ENCODE data around the gene HOXB3. TPM values are rescaled to one million over a fixed set of nuclear protein-coding genes. Genes with fewer than 3 reads are reported as not detected.
A peak's percentile ranks its signal among the peaks of the same experiment; 100 is the strongest.

The HOXB3 gene
- total RNA-seq, 2 experiments from 2014 or later, result 8.2 to 10.3 TPM

DNA sequence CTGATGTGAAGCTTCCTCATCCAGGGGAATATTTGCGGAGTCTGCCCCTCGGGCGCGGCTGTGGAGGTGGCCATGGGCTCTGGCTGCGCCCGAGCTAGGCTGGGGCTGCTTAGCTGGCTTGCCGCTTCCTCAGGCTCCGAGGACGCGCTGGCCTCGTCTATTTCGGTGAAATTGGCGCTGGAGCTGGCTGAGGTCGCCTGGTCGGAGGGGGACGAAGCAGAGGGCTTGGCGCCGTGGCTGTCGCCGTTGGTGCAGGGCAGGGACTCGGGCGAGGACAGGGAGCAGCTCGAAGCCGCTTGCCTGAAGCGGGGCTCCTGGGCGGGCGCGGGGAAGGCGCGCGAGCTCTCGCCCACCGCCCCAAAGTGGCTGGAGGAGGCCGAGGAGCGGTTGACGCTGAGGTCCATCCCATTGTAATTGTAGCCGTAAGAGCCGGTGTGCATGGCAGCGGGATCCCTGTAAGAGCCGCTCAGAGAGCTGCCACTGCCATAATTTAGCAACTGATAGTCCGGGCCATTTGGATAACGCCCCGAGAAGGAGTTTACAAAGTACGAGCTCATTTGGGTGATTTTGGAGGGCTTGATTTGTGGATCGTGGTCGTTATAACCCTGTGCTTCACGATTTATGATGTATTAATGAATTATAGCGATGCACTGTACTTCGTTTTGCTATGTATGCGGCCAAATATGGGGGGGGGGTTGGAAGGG lies 3.2 kb upstream of the HOXB3 start, which contains the start of gene HOXB5:
Gene HOXB5, minus strand, starts transcription at position 654 of the 704 bp plus-strand sequence. Its CDS starts 97 bp downstream, at position 557.
- peak; percentile 40 for DNase-seq
- peak; percentile 47 for ATAC-seq

DNA sequence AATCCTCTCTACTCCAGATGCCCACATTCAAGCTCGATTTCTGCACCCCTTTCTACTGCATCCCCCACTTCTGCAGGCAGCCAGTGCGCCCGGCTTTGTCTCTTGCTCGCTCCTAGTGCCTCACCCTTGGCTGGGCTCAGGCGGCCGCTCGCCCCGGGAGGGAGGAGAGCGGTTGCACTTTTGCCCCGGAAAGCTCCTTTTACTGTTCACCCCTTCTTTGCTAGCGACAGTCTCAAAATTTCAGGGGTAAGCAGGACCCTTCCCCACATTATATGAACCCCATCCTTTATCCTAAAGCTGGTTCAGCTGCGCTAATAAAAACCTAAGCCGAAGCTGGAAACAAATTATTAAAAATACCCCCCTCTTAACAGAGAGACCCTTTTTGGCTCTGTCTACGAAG lies 2.5 kb upstream of the HOXB3 start:
- peak; percentile 48 for DNase-seq
- ChIA-PET POLR2A (interaction anchor here (0.7 kb wide), 1 partner anchor 69 kb away, joined by 3 read pairs; no protein-coding TSS in a partner anchor), CTCF (interaction anchor here (0.8 to 5.3 kb wide), 61 partner anchors 9 to 622 kb away, joined by 3 to 60 read pairs (median 5); partner anchors contain the start of gene CDK5RAP3)
- ATAC-seq, result peak; percentile 49
- Mint-ChIP-seq H3K4me1 (ENCODE audit: low read depth) (peaks cover 37% of the 10 kb centered on the region), H3K27me3 (ENCODE audit: low read depth) (peaks cover 77% of the 10 kb centered on the region), H3K4me3 (peak overlapping the region; percentile 76), H3K9me3 (ENCODE audit: insufficient read depth) (no peaks in the 10 kb centered on the region), H3K36me3 (ENCODE audit: low read depth) (no peaks in the 10 kb centered on the region), H3K27ac (no peak overlapping the region)

More for the DNA sequence above, 3.2 kb upstream of the HOXB3 start, which contains the start of gene HOXB5:
- peak within 1 kb of the TSS; percentile 76 for H3K4me3 Mint-ChIP-seq
- H3K9me3 Mint-ChIP-seq (ENCODE audit: insufficient read depth), result no peaks in the 10 kb centered on the region
- ChIA-PET POLR2A (no interaction called here), CTCF (interaction anchor here (0.6 to 5.3 kb wide), 79 partner anchors 10 to 643 kb away, joined by 3 to 60 read pairs (median 4); partner anchors contain the start of genes CDK5RAP3 and HOXB8)
- H3K36me3 Mint-ChIP-seq (ENCODE audit: low read depth), result no peaks in the 10 kb centered on the region
- peak within 1 kb of the TSS; percentile 23 for H3K27ac Mint-ChIP-seq
- H3K27me3 Mint-ChIP-seq (ENCODE audit: low read depth), result peaks cover 76% of the 10 kb centered on the region
- H3K4me1 Mint-ChIP-seq (ENCODE audit: low read depth), result peaks cover 43% of the 10 kb centered on the region

DNA sequence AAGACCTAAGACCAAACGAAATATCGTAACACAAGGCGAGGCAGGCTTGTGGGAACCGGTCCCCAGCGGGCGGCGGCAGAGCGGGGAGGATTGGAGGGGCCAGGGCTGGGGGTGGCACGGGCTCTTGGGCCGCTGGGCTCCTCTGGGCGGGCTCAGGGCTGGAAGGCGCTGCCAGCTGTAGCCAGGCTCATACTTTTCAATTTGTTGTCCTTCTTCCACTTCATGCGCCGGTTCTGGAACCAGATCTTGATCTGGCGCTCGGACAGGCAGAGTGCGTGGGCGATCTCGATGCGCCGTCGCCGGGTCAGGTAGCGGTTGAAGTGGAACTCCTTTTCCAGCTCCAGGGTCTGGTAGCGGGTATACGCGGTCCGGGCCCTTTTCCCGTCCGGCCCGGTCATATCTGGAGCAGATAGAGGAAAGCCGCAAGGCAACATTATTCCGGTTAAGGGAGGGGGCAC lies 2.0 kb upstream of the HOXB3 start:
- Mint-ChIP-seq H3K27ac (no peak overlapping the region), H3K27me3 (ENCODE audit: low read depth) (peaks cover 77% of the 10 kb centered on the region), H3K4me3 (no peak overlapping the region), H3K4me1 (ENCODE audit: low read depth) (peaks cover 37% of the 10 kb centered on the region), H3K36me3 (ENCODE audit: low read depth) (no peaks in the 10 kb centered on the region), H3K9me3 (ENCODE audit: insufficient read depth) (no peaks in the 10 kb centered on the region)
- DNase-seq (no peak), ATAC-seq (no peak)
- ChIA-PET POLR2A (interaction anchor here (0.7 kb wide), 1 partner anchor 69 kb away, joined by 3 read pairs; no protein-coding TSS in a partner anchor), CTCF (interaction anchor here (1.2 to 5.3 kb wide), 25 partner anchors 21 to 621 kb away, joined by 3 to 60 read pairs (median 13); partner anchors contain the start of gene CDK5RAP3)

DNA sequence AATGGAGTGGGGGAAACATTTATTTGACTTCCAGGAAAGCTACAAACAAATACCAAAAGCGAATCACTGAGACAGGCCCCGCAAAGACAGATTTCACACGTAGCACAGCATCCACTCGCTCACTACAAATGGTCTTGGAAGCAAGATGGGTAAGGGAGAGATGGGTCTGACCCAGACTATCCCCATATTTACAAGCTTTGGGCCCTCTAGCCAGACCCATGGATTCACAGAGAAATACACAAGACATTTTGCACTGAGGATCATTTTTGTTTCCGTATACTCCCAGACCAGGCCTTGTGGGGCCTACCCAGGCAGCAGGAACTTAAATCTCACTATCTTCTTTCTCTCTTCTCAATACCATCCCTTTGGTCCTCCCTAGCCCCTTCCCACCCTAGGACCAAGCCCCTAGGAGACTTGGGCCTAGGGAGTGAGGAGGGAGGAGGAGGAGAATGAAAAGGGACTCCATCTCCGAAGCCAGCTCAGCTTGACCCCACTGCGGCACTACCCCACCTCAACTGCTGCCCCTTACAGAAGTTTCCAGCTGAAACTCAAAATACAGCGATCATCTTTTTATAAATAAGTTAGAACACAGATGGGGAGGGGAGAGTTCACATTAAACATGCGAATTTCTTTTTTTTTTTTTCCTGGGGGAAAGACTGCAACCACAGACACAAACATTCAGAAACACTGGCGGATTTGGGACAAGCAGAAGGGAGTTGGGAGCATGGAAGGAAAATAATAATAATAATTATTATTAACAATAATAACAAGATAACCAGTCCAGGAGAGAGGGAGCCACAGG lies 1.4 kb upstream of the HOXB3 start:
- H3K36me3 Mint-ChIP-seq (ENCODE audit: low read depth), result no peaks in the 10 kb centered on the region
- H3K27me3 Mint-ChIP-seq (ENCODE audit: low read depth), result peaks cover 77% of the 10 kb centered on the region
- ChIA-PET CTCF (interaction anchor here (0.7 to 5.3 kb wide), 11 partner anchors 21 to 327 kb away, joined by 3 to 60 read pairs (median 24); no protein-coding TSS in a partner anchor), POLR2A (no interaction called here)
- H3K4me3 Mint-ChIP-seq, result no peak overlapping the region
- H3K9me3 Mint-ChIP-seq (ENCODE audit: insufficient read depth), result no peaks in the 10 kb centered on the region
- peaks cover 37% of the 10 kb centered on the region for H3K4me1 Mint-ChIP-seq (ENCODE audit: low read depth)
- H3K27ac Mint-ChIP-seq, result no peak overlapping the region
- ATAC-seq, result no peak
- DNase-seq, result no peak

DNA sequence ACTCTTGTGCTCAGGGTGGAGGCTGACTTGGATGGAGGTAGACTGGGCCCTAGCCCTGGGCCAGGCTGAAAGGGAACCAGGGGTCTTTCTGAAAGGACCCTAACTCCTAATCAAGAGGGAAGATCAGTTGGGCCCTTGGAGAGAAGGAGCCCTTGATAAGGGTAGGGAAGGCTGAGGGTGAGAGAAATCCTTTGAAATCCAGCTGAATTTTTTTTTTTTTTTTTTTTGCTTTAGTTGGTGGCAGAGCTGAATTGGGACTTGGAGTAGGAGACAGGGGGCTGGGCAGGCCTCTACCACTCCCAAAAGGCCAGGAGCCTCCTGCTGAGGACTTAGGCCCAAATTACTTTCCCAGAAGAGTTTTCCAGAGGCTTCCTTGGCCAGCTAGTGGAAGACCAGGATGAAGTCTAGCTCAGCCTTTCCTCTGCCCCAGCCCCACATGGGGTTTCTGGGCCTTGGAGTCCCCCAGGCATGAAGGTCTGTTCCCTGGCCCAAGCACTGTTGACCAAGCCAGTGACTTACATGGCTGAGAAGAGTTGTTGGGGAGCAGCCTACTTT lies 643 bp upstream of the HOXB3 start:
- ChIA-PET CTCF (interaction anchor here (1.2 to 4.1 kb wide), 2 partner anchors 139 to 239 kb away, joined by 3 to 25 read pairs; no protein-coding TSS in a partner anchor), POLR2A (no interaction called here)
- no peak for DNase-seq
- H3K4me1 Mint-ChIP-seq (ENCODE audit: low read depth), result peaks cover 42% of the 10 kb centered on the region
- no peak overlapping the region for H3K4me3 Mint-ChIP-seq
- H3K27me3 Mint-ChIP-seq (ENCODE audit: low read depth), result peaks cover 78% of the 10 kb centered on the region
- no peak overlapping the region for H3K27ac Mint-ChIP-seq
- no peaks in the 10 kb centered on the region for H3K36me3 Mint-ChIP-seq (ENCODE audit: low read depth)
- no peaks in the 10 kb centered on the region for H3K9me3 Mint-ChIP-seq (ENCODE audit: insufficient read depth)
- ATAC-seq, result no peak

DNA sequence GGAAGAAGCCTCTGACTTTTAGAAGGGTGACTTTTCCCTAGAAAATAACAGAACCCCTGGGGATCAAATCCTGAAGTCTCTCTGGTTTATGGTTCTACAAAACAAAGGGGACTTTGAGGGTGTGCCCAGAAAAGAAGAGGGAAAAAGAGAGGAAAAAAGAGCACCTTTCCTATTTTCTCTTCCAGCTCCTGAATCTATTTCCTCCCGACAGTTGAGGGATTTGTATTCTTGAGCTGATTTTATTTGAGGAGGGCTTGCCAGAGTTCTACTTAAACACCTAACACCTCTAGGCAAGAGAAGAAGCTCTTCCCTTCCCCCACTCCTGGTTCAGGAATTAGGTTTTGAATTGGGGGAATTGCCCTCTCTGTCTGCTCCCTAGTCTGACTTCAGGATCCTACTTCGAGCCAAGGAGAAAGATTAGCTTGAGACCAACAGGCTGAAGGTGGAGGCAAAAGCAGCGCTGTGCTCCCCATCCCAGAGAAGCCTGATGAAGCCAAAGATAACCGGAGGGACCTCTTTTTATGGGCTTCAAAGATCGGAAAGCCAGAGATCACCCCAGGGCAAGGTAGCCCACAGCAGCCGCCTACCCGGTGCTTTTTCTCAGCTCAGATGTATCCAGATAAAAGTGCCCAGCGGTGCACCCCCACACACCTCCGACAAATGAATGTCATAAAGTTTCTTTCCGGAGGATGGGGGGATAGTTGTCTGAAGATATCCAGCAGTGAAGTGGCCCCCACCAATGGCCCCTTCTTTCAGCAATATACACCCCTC lies 796 bp downstream of the HOXB3 start:
- DNase-seq (no peak), ATAC-seq (no peak)
- H3K36me3 Mint-ChIP-seq (ENCODE audit: low read depth), result no peaks in the 10 kb centered on the region
- H3K4me1 Mint-ChIP-seq (ENCODE audit: low read depth), result peaks cover 51% of the 10 kb centered on the region
- H3K9me3 Mint-ChIP-seq (ENCODE audit: insufficient read depth), result no peaks in the 10 kb centered on the region
- ChIA-PET CTCF (interaction anchor here (1.0 to 4.1 kb wide), 9 partner anchors 9 to 509 kb away, joined by 4 to 25 read pairs (median 6); no protein-coding TSS in a partner anchor), POLR2A (interaction anchor here (1.1 kb wide), 1 partner anchor 43 kb away, joined by 3 read pairs; no protein-coding TSS in a partner anchor)
- H3K27me3 Mint-ChIP-seq (ENCODE audit: low read depth), result peaks cover 70% of the 10 kb centered on the region
- no peak overlapping the region for H3K27ac Mint-ChIP-seq
- H3K4me3 Mint-ChIP-seq, result no peak overlapping the region

DNA sequence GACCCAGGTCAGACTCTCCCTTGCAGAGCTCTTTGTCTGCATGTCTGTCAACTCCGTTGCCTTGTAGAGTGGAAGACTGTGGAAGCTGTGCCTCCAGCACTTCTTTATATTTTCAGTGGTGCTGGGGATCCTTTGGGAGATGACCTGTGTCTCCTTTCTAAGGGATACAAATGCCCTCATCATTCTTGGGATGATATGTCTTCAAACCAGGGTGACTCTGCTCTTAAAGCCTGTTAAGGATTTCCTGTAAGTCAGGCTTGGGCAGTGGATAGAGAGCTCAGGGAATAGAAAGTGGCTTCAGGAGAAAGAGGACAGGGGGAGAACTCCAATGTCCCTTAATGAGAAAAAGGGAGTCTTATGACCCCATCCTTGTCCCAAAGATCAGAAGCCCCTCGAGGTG lies 1.5 kb downstream of the HOXB3 start:
- no peaks in the 10 kb centered on the region for H3K36me3 Mint-ChIP-seq (ENCODE audit: low read depth)
- no peak overlapping the region for H3K27ac Mint-ChIP-seq
- no peak overlapping the region for H3K4me3 Mint-ChIP-seq
- H3K9me3 Mint-ChIP-seq (ENCODE audit: insufficient read depth), result no peaks in the 10 kb centered on the region
- ChIA-PET POLR2A (interaction anchor here (0.7 to 1.2 kb wide), 3 partner anchors 44 to 135 kb away, joined by 3 read pairs; no protein-coding TSS in a partner anchor), CTCF (interaction anchor here (0.7 to 4.1 kb wide), 15 partner anchors 10 to 508 kb away, joined by 3 to 25 read pairs (median 4); no protein-coding TSS in a partner anchor)
- peaks cover 48% of the 10 kb centered on the region for H3K4me1 Mint-ChIP-seq (ENCODE audit: low read depth)
- no peak for DNase-seq
- peaks cover 75% of the 10 kb centered on the region for H3K27me3 Mint-ChIP-seq (ENCODE audit: low read depth)
- no peak for ATAC-seq

DNA sequence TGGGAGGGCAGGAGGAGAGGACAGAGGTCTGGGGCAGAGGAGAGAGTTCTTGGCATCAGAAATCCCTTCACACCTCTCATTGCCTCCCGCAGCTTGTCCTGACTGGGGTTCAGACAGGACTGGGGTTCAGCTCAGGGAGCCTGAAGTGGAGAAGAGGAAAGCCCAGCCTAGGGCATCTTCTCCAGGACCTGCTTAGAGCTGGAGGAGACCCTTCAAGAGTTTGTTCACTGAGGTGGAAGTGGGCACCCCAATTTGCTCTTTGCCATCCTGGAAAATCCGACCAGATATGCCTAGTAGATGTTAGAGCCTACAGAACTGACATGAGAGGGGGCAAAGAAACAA lies 2.0 kb downstream of the HOXB3 start:
- ChIA-PET POLR2A (interaction anchor here (0.7 to 1.2 kb wide), 5 partner anchors 44 to 481 kb away, joined by 3 read pairs; partner anchors contain the start of gene SNX11), CTCF (interaction anchor here (0.7 to 4.1 kb wide), 19 partner anchors 11 to 508 kb away, joined by 3 to 25 read pairs (median 4); no protein-coding TSS in a partner anchor)
- Mint-ChIP-seq H3K4me3 (no peak overlapping the region), H3K27me3 (ENCODE audit: low read depth) (peaks cover 76% of the 10 kb centered on the region), H3K9me3 (ENCODE audit: insufficient read depth) (no peaks in the 10 kb centered on the region), H3K4me1 (ENCODE audit: low read depth) (peaks cover 45% of the 10 kb centered on the region), H3K36me3 (ENCODE audit: low read depth) (no peaks in the 10 kb centered on the region), H3K27ac (no peak overlapping the region)
- no peak for ATAC-seq
- DNase-seq, result no peak

DNA sequence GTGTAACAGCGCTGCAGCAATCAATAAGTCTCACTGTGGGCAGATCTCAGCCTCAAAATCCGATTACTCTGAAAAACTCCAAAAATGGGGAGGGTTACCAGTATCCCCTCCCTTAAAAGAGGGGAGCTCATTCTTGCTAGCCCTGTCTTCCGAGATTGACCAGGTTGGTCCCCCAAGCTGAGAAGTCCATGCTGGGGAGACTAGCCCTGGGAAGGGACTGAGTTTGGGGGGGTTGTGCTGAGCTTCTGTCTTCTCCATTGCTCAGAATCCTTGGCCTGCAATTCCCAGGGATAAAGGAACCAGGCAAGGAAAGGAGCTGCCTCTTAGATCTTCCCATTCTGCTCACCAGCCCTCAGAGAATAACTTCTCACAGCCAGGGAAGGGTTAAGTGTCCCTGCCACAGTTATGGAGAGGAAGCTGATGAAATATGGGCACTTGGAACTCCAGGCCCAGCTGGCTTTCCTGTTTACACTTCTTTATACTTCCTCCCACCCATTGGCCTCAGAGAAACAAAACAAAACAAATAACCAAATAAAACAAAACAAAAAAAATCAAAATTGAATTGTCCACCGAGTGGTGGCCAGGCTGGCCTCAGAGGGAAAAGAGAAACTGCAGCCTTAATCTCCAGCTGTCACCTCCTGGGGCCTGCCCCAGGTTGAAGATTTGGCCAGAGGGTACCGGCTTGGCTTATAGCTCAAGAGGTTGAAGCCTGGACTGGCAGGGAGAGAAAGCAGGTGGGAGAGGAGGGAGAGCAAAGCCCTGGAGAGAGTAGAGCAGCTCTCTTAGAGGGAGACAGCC lies 2.6 kb downstream of the HOXB3 start:
- Mint-ChIP-seq H3K9me3 (ENCODE audit: insufficient read depth) (no peaks in the 10 kb centered on the region), H3K4me1 (ENCODE audit: low read depth) (peaks cover 45% of the 10 kb centered on the region), H3K27ac (no peak overlapping the region), H3K36me3 (ENCODE audit: low read depth) (peaks cover 2% of the 10 kb centered on the region), H3K4me3 (no peak overlapping the region), H3K27me3 (ENCODE audit: low read depth) (peaks cover 77% of the 10 kb centered on the region)
- ChIA-PET POLR2A (interaction anchor here (0.7 to 1.2 kb wide), 4 partner anchors 49 to 480 kb away, joined by 3 read pairs; partner anchors contain the start of gene SNX11), CTCF (interaction anchor here (0.7 to 4.1 kb wide), 18 partner anchors 11 to 562 kb away, joined by 3 to 25 read pairs (median 4); partner anchors contain the start of gene HOXB8)
- DNase-seq (no peak), ATAC-seq (no peak)

Data from activated CD8-positive, alpha-beta T cell treated with anti-CD3 and anti-CD28 coated beads, Interleukin-2, amount 10 ng/mL, durations not matched to agents 7 days and 5 days (primary cell).